ENCODE results near the gene CHRNA4. TPM values are rescaled to one million over a fixed set of nuclear protein-coding genes. Genes with fewer than 3 reads are reported as not detected.

CHRNA4 gene
- total and polyA plus RNA-seq, 2 donors: 0.79 TPM; not detected in 1

- H3K36me3 ChIP-seq (ENCODE audit: insufficient read depth): no peaks in the 10 kb centered on the region
- no peaks in the 10 kb centered on the region for H3K4me1 ChIP-seq (ENCODE audit: insufficient read depth)
- no peak for DNase-seq (ENCODE audit: extremely low spot score)
- no peak overlapping the region for H3K27ac ChIP-seq (ENCODE audit: low read depth)
- H3K4me3 ChIP-seq (ENCODE audit: low read depth, low read length): no peak overlapping the region
- WGBS: 62% methylated on average over 21 of the region's 21 CpGs
These were observed 32.4 kb downstream of the CHRNA4 start for GRCh38 chr20:63328718-63329275.

- no peak overlapping the region for H3K4me3 ChIP-seq (ENCODE audit: low read depth, low read length)
- 82% methylated on average over 20 of the region's 20 CpGs for WGBS
- no peaks in the 10 kb centered on the region for H3K4me1 ChIP-seq (ENCODE audit: insufficient read depth)
- no peak overlapping the region for H3K27ac ChIP-seq (ENCODE audit: low read depth)
- DNase-seq (ENCODE audit: extremely low spot score): no peak
- no peaks in the 10 kb centered on the region for H3K36me3 ChIP-seq (ENCODE audit: insufficient read depth)
These were observed 33.0 kb downstream of the CHRNA4 start for GRCh38 chr20:63328026-63328700.

GRCh38 chr20:63327231-63327745 is 33.9 kb downstream of the CHRNA4 start:
- WGBS: 86% methylated on average over 8 of the region's 8 CpGs
- no peak overlapping the region for H3K4me3 ChIP-seq (ENCODE audit: low read depth, low read length)
- no peak for DNase-seq (ENCODE audit: extremely low spot score)
- no peaks in the 10 kb centered on the region for H3K4me1 ChIP-seq (ENCODE audit: insufficient read depth)
- H3K36me3 ChIP-seq (ENCODE audit: insufficient read depth): no peaks in the 10 kb centered on the region
- no peak overlapping the region for H3K27ac ChIP-seq (ENCODE audit: low read depth)

DNA sequence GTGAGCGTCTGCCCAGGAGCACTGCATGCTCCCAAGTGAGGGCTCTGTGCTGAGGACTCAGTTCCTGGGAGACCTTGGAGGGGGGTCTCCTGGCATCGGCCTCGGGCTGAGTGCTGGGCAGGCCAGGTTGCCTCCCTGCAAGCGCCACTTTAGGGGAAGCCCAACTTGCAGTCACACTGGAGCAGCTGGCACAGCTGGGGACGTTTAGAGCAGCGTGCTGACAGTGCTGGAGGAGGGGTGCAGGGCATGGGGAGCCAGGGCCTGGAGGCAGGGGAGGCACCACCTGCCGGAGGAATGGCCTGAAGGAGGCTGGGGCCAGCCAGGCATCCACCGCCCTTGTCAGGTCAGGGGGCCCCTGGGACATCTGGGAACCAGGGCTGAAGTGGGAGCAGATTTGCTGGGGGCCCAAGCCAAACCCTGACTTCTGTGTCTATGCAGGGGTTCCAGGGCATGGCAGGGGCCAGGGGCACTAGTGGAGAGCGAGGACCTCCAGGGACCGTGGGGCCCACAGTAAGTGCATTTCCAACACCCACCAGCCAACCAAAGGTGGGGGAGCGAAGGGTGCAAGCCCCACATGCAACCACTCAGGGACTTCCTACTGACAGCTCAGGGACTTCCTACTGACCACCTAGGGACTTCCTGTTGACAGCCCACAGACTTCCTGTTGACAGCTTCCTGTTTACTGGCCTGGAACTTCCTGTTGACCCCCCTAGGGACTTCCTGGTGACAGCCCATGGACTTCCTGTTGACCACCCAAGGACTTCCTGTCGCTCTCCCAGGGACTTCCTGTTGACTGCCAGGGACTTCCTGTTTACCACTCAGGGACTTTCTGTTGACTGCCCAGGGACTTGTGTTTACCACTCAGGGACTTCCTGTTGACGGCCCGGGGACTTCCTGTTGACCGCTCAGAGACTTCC is 34.6 kb downstream of the CHRNA4 start:
- 89% methylated on average over 15 of the region's 15 CpGs for WGBS
- Histone ChIP-seq H3K27ac (ENCODE audit: low read depth) (no peak overlapping the region), H3K4me1 (ENCODE audit: insufficient read depth) (no peaks in the 10 kb centered on the region), H3K4me3 (ENCODE audit: low read depth, low read length) (no peak overlapping the region), H3K36me3 (ENCODE audit: insufficient read depth) (no peaks in the 10 kb centered on the region)
- no peak for DNase-seq (ENCODE audit: extremely low spot score)

- Histone ChIP-seq H3K4me3 (ENCODE audit: low read depth, low read length) (no peak overlapping the region), H3K36me3 (ENCODE audit: insufficient read depth) (no peaks in the 10 kb centered on the region), H3K27ac (ENCODE audit: low read depth) (no peak overlapping the region), H3K4me1 (ENCODE audit: insufficient read depth) (no peaks in the 10 kb centered on the region)
- 91% methylated on average over 8 of the region's 8 CpGs for WGBS
- DNase-seq (ENCODE audit: extremely low spot score): no peak
These were observed 35.4 kb downstream of the CHRNA4 start for GRCh38 chr20:63325554-63326313.

DNA sequence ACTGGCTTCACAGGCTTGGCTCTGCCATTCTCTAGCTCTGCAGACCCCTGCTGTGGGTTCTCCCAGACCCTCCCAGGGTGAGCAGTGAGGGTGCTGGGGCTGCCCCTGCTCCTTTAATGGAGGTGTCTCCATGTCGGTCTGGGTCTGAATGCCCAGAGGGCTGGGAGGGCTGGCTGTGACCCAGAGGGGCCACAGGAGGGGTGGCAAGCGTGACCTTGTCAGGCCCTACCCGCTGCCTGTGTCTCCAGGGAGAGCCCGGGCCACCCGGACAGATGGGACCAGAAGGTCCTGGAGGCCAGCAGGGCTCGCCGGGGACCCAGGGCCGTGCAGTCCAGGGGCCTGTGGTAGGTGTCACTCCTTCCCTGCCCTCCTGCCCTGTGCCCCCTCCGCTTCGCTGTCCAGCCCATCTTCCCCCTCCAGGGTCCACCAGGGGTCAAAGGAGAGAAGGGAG is 36.1 kb downstream of the CHRNA4 start:
- DNase-seq (ENCODE audit: extremely low spot score): no peak
- H3K4me3 ChIP-seq (ENCODE audit: low read depth, low read length): no peak overlapping the region
- no peak overlapping the region for H3K27ac ChIP-seq (ENCODE audit: low read depth)
- H3K36me3 ChIP-seq (ENCODE audit: insufficient read depth): no peaks in the 10 kb centered on the region
- H3K4me1 ChIP-seq (ENCODE audit: insufficient read depth): no peaks in the 10 kb centered on the region
- 90% methylated on average over 10 of the region's 10 CpGs for WGBS

DNA sequence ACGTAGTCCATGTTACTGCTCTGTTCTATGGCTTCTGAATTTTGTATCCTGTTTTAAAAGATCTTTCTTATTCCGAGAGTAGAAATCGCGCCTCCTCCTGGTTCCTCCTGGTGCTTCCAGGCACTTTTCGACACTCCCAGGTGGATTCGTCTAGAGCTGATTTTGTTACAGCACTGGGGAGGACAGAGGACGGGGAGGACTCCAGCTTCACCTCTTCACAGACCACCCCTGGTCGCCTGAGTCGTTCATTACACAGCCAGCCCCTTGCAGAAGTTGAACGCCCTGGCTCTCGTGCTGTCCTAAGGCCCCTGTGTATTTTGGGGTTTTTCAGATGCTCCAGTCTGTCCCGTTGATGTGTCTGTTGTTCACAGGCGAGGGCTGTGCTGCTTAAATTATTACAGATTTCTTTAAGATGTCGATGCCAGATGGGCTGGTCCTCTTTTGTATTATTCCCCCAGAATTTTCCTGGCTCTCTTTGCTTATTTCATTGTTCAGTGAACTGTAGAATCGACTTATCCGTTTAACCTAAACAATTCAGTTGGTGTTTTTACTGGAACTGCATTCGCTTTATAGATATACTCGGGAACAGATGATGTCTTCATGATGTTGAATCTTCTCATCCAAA is 37.7 kb downstream of the CHRNA4 start:
- Histone ChIP-seq H3K4me1 (ENCODE audit: insufficient read depth) (no peaks in the 10 kb centered on the region), H3K36me3 (ENCODE audit: insufficient read depth) (no peaks in the 10 kb centered on the region), H3K4me3 (ENCODE audit: low read depth, low read length) (no peak overlapping the region), H3K27ac (ENCODE audit: low read depth) (no peak overlapping the region)
- no peak for DNase-seq (ENCODE audit: extremely low spot score)
- 51% methylated on average over 18 of the region's 18 CpGs for WGBS

DNA sequence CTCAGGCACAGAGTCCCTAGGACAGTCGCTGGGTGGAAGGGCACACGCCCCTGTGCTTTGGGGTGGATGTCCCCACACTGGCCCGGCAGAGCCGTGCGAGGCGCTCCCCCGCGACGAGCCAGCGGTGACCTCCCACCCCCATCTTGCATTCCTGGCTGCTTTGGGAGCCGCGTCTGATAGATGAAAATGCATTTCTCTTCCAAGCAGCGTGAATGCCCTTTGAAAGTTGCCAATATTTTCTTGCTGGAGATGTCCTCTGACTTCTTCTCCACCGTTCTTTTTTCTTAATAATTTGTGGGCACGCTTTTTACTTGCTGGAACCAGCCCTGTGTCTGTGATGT is 38.2 kb downstream of the CHRNA4 start:
- WGBS: 40% methylated on average over 15 of the region's 15 CpGs
- H3K27ac ChIP-seq (ENCODE audit: low read depth): no peak overlapping the region

GRCh38 chr20:63322146-63322932 is 38.8 kb downstream of the CHRNA4 start:
- Histone ChIP-seq H3K27ac (ENCODE audit: low read depth) (no peak overlapping the region), H3K4me1 (ENCODE audit: insufficient read depth) (no peaks in the 10 kb centered on the region), H3K36me3 (ENCODE audit: insufficient read depth) (no peaks in the 10 kb centered on the region), H3K4me3 (ENCODE audit: low read depth, low read length) (no peak overlapping the region)
- WGBS: 77% methylated on average over 34 of the region's 34 CpGs
- DNase-seq (ENCODE audit: extremely low spot score): no peak

More for the DNA sequence above, 38.2 kb downstream of the CHRNA4 start:
- no peaks in the 10 kb centered on the region for H3K36me3 ChIP-seq (ENCODE audit: insufficient read depth)
- DNase-seq (ENCODE audit: extremely low spot score): no peak
- H3K4me3 ChIP-seq (ENCODE audit: low read depth, low read length): no peak overlapping the region
- no peaks in the 10 kb centered on the region for H3K4me1 ChIP-seq (ENCODE audit: insufficient read depth)

DNA sequence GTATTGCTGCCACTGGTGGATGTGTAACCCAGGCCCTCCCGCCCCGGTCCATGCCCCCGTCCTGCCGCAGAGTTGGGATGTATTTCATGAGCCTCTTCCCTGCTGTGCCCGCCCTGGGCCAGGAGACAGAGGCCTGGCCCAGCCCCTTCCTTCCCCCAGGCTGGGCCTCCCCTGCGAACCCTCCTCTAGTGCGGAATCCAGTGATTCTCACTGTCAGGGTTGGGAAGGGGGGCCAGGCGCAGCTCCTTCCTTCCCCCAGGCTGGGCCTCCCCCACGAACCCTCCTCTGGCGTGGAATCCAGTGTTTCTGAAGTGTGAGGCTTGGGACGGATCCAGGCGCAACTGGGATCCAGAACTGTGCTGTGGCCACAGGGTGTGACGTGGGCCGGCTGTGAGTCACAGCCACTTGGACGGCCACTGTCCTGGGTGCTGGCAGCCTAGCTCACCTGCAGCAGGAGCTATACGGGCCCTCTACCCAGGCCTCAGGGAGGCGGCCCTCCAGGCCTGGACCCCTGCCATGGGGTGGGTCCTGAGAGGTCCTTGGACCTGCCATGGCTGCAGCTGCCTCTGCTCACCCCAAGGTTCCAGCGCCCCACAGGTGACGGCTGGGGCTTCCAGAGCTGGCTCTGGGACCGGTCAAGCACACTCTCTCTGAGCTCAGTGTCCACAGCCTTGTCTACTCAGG is 39.9 kb downstream of the CHRNA4 start:
- peak; percentile 45 for DNase-seq (ENCODE audit: extremely low spot score)
- Histone ChIP-seq H3K36me3 (ENCODE audit: insufficient read depth) (no peaks in the 10 kb centered on the region), H3K27ac (ENCODE audit: low read depth) (no peak overlapping the region), H3K4me1 (ENCODE audit: insufficient read depth) (no peaks in the 10 kb centered on the region), H3K4me3 (ENCODE audit: low read depth, low read length) (no peak overlapping the region)
- 37% methylated on average over 20 of the region's 20 CpGs for WGBS

DNA sequence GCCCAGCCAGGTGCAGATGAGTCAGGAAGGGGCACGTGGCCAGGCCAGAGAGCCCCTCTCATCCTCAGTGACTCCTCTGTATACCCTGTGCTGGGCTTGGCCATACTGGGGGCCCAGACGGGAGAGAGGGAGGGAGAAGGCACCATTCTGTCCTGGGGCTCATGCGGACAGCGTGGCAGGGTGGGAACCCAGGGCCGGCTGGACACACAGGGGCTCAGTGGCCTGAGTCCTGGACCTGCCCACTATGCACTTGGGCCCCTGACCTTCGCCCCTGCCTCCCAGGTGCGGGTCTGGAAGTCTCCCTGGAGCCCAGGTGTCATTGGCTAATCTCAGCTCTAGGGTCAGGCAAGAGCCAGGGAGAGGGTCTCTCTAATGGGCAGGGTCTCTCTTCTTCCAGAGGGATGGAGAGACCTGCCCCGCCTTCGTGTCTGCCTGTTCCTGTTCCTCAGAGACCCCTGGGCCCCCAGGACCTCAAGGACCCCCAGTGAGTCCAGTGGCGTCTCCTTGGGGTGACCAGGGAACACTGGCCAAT is 40.5 kb downstream of the CHRNA4 start:
- DNase-seq (ENCODE audit: extremely low spot score): no peak
- Histone ChIP-seq H3K36me3 (ENCODE audit: insufficient read depth) (no peaks in the 10 kb centered on the region), H3K27ac (ENCODE audit: low read depth) (no peak overlapping the region), H3K4me1 (ENCODE audit: insufficient read depth) (no peaks in the 10 kb centered on the region), H3K4me3 (ENCODE audit: low read depth, low read length) (no peak overlapping the region)
- WGBS: 72% methylated on average over 10 of the region's 10 CpGs
